T47D (cell line): ENCODE results near the gene AADACL3.
"Not testable (repeated sequence)": the region's sequence is repeated elsewhere in the genome, so short reads cannot be mapped to it uniquely, and the experiment has no call there.

Source experiments
- DNase-seq, 2 experiments: peaks; one replicate each; pipeline versions ENCODE4 v3.0.0 to v3.0.0-alpha.2; 2011 to 2012; ENCODE audit warnings: low read depth in 1 of 2, low spot score in 1 of 2
- JUND ChIP-seq: IDR thresholded peaks from 2 replicates; pipeline ENCODE4 v1.6.1; 2012; ENCODE audit warnings: low read depth
- in situ Hi-C: cut with HindIII; loops from 2 replicates; pipeline ENCODE4 v1.10.0; 2016; ENCODE audit warnings: low sequenced_read_pairs, low pct_unique_long_range_greater_than_20kb

AADACL3 gene

GRCh38 chr1:12730156-12730555 lies 14.2 kb downstream of the AADACL3 start:
- no peak for DNase-seq
- in situ Hi-C loops, result no loop called here
- TF ChIP-seq JUND, result no peak

- DNase-seq, in situ Hi-C loops: not testable (repeated sequence)
Observed at GRCh38 chr1:12731084-12731483, 15.2 kb downstream of the AADACL3 start.

DNA sequence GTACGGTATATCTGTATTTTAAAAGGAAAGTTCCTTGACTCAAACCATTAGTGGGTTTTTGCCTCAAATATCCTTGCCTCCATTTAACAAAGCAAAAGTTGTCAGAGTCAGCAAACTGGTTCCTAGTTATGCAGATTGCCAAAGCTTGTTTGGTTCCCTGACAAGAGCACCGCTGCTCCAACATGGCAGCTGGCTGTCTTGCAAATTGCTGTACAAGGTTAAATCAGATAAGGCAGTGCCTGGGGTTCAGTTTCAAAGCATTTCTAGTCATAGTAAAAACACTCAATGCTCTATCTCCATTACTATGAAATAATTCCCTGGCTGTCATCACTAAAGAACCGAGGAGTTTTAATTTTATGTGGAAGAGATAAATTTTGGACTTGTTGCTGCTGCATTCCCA lies 18.7 kb downstream of the AADACL3 start:
- in situ Hi-C loops, result no loop called here

DNA sequence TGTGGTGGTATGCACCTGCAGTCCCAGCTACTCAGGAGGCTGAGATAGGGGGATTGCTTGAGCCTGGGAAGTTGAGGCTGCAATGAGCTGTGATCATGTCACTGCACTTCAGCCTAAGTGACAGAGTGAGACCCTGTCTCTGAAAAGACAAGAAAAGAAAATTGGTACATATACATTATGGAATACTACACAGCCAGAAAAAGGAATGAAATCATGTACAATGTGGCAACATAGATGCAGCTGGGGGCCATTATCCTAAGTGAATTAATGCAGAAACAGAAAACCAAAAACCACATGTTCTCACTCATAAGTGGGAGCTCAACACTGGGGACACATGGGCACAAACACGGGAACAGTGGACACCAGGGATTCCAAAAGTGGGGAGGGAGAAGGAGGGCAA lies 23.0 kb downstream of the AADACL3 start:
- TF ChIP-seq JUND, result no peak
- in situ Hi-C loops, result no loop called here
- DNase-seq, result no peak

More for the DNA sequence above, 18.7 kb downstream of the AADACL3 start:
- no peak for DNase-seq
- no peak for TF ChIP-seq JUND

GRCh38 chr1:12739613-12740012 lies 23.7 kb downstream of the AADACL3 start:
- in situ Hi-C loops, result no loop called here
- DNase-seq, result no peak
- TF ChIP-seq JUND, result no peak

GRCh38 chr1:12741946-12742345 lies 26.0 kb downstream of the AADACL3 start:
- no peak for DNase-seq
- TF ChIP-seq JUND, result no peak
- in situ Hi-C loops, result no loop called here

GRCh38 chr1:12745126-12745991 lies 29.4 kb downstream of the AADACL3 start:
- peak in 1 of 2 experiments; percentile 2 for DNase-seq
- in situ Hi-C loops, result no loop called here
- no peak for TF ChIP-seq JUND

GRCh38 chr1:12745992-12746323 lies 30.0 kb downstream of the AADACL3 start, which contains the start of gene CFAP107:
TSS of gene CFAP107 (plus strand) at chr1:12746200. CDS start at chr1:12746431, 231 bp downstream.
- in situ Hi-C loops, result no loop called here
- peak in 1 of 2 experiments; percentile 12 for DNase-seq
- TF ChIP-seq JUND, result no peak

DNA sequence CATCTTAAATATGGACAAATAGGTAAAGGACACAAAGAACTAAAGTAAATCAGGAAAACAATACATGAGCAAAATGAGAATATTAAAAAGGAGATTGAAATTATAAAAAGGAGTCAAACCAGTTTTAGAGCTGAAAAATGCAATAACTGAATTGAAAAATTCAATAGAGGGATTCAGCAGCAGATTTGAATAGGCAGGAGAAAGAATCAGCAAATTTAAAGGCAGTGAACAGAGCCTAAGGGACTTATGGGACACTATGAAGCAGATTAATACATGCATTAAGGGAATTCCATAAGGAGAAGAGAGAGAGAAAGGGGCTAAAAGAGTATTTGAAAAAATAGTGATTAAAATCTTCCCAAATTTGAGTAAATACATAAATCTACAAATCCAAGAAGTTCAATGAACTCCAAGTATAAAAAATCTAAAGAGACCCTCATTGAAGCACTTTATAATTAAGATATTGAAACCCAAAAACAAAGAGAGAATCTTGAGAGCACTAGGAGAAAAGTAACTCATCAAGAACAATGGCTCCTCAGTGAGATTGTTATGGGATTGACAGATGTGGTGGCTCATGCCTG lies 33.0 kb downstream of the AADACL3 start:
- in situ Hi-C loops, result no loop called here

GRCh38 chr1:12754738-12755137 lies 38.8 kb downstream of the AADACL3 start:
- in situ Hi-C loops, result no loop called here
- no peak for TF ChIP-seq JUND
- no peak for DNase-seq

More for the DNA sequence above, 33.0 kb downstream of the AADACL3 start:
- TF ChIP-seq JUND, result no peak
- DNase-seq, result no peak

DNA sequence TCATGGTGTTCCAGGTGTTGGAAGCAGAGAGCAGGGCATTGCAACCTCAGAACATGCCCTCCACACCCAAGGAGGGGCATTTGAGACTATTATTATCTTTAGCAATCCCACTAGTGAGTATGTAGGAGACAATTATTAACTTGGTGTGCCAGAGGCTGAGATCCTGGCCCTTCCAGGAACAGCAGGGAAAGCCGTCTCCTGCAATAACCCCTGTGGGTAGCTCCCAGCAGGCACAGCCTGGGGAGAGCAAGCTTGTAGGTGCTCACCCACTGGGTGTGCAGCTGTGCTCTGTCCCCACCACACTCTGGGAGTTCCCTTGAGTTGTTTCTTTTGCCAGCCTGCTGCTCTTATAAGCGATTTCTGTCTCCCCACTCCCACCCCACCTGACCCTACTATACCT lies 40.4 kb downstream of the AADACL3 start:
- TF ChIP-seq JUND, result no peak
- in situ Hi-C loops, result no loop called here
- DNase-seq, result no peak

DNA sequence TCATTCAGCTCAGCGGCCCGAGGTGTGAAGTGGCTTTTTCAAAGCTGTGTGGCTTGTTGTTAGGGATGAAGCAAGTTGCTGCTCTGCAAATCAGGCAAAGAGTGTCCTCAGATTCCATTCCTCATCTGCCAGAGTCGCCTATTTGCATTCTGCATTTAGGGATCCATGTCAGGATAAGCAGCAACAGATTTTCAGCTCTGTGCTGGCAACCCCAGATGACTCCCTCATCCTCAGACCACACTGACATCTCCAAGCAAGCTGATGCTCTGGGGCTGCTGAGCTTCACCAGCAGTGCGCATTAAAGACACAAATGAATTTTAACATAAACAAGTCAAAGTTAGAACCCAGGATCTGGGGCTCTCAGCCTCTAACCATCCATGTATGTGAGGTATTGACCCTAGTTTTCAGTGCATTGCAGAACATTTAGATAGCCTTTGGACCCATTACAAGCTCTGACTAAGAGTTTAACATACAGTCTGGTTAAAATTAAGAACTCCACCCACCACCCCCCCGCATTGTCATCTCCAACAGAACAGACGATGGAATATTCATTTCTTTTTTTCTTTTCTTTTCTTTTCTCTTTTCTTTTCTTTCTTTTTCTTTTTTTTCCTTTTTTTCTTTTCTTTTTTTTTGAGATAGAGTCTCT lies 41.0 kb downstream of the AADACL3 start:
- no peak for TF ChIP-seq JUND
- in situ Hi-C loops, result no loop called here

DNA sequence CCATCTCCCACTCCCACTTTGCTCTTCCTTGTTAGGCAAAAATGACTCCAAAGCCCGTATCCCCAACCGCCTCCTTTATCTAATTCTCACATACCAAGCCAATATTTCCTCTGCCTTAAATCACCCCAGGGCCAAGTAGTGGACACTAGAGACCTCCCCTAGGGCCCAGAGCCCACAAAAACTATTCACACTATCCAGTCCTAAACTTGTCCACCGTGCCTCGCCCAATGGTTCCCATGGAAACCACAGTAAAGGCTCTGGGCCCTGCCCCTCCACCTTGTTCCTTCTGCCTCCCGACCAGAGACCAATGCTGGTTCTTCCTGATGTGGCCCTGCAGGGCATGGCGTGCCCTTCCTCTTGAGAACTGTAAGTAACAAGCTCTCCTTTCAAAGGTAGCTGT lies 41.9 kb downstream of the AADACL3 start:
- no peak for TF ChIP-seq JUND
- in situ Hi-C loops, result no loop called here
- DNase-seq, result no peak

More for the DNA sequence above, 41.0 kb downstream of the AADACL3 start:
- no peak for DNase-seq
